OCI-LY7 (cell line): ENCODE results near the gene GRM1. TPM values are rescaled to one million over a fixed set of nuclear protein-coding genes. Genes with fewer than 3 reads are reported as not detected.

Experiments
- BruUV-seq: library from RNA; stranded (reverse); fragments of 400-500 nt; replicated peaks from 2 replicates; lab custom pipeline; 2021; lab: Mats Ljungman, UMichigan
- CTCF ChIA-PET: fragments of 300-600 bp; sonication (Branson Sonifier 250); formaldehyde crosslinking; loops from one replicate; lab custom pipeline; 2022; ENCODE audit warnings: antibody characterized with exemption; ENCODE audit not compliant: unreplicated experiment; lab: Charles Lee
- POLR2A ChIA-PET: fragments of 300-600 bp; sonication (Branson Sonifier 250); formaldehyde crosslinking; loops from one replicate; lab custom pipeline; 2022; ENCODE audit warnings: antibody characterized with exemption; lab: Charles Lee
- DNase-seq: peaks from one replicate; pipeline ENCODE4 v3.0.0-alpha.2; 2015; ENCODE audit warnings: low spot score
- H2AFZ ChIP-seq: fragments of 200-600 bp; sonication (generic), shearing (Covaris generic); 2 replicates; pipeline ENCODE4 v1.6.1; 2014; ENCODE audit warnings: mild to moderate bottlenecking, antibody characterized with exemption, low read length, moderate library complexity
- H3K27ac ChIP-seq: fragments of 200-600 bp; sonication (generic); 2 replicates; pipeline ENCODE4 v1.5.1; 2014; ENCODE audit warnings: mixed run types, low read depth, mild to moderate bottlenecking, moderate library complexity, low read length, inconsistent platforms; ENCODE audit not compliant: poor library complexity, severe bottlenecking
- H3K36me3 ChIP-seq: fragments of 200-600 bp; sonication (generic); 2 replicates; pipeline ENCODE4 v1.6.1; 2014; ENCODE audit warnings: mild to moderate bottlenecking, antibody characterized with exemption, low read length, moderate library complexity, mixed read lengths; ENCODE audit not compliant: insufficient read depth
- H3K4me1 ChIP-seq: fragments of 200-600 bp; sonication (generic); 2 replicates; pipeline ENCODE4 v1.5.1; 2014; ENCODE audit warnings: mild to moderate bottlenecking, low read length; ENCODE audit not compliant: insufficient read depth, poor library complexity, severe bottlenecking
- H3K4me2 ChIP-seq: fragments of 200-600 bp; sonication (generic); 2 replicates; pipeline ENCODE4 v1.6.1; 2014; ENCODE audit warnings: mild to moderate bottlenecking, low read length
- H3K4me3 ChIP-seq: fragments of 200-600 bp; sonication (generic); 2 replicates; pipeline ENCODE4 v1.5.1; 2014; ENCODE audit warnings: mild to moderate bottlenecking, low read depth, low read length; ENCODE audit not compliant: poor library complexity, severe bottlenecking
- H3K79me2 ChIP-seq: fragments of 200-600 bp; sonication (generic); 2 replicates; pipeline ENCODE4 v1.6.1; 2016; ENCODE audit warnings: low read depth, mild to moderate bottlenecking, low read length, moderate library complexity, mixed read lengths; ENCODE audit not compliant: insufficient read depth
- H3K9me2 ChIP-seq: fragments of 200-600 bp; sonication (generic); 2 replicates; pipeline ENCODE4 v1.6.1; 2016; ENCODE audit warnings: mild to moderate bottlenecking, low read length, mixed read lengths; ENCODE audit not compliant: insufficient read depth
- H3K9me3 ChIP-seq: fragments of 200-600 bp; sonication (generic); 2 replicates; pipeline ENCODE4 v1.6.1; 2014; ENCODE audit warnings: mild to moderate bottlenecking, mixed run types, low read length, mixed read lengths
- H4K20me1 ChIP-seq: fragments of 200-600 bp; sonication (generic); 2 replicates; pipeline ENCODE4 v1.6.1; 2014; ENCODE audit warnings: mild to moderate bottlenecking, antibody characterized with exemption, low read length, moderate library complexity, mixed read lengths; ENCODE audit not compliant: insufficient read depth
- CTCF ChIP-seq: fragments of 200-600 bp; sonication (generic); conservative IDR thresholded peaks from 2 replicates; pipeline ENCODE4 v1.5.1; 2014; ENCODE audit warnings: mild to moderate bottlenecking, antibody characterized with exemption, low read length, moderate library complexity, mixed read lengths
- EZH2phosphoT487 ChIP-seq: fragments of 200-600 bp; sonication (generic); IDR thresholded peaks from 2 replicates; pipeline ENCODE4 v1.6.1; 2018; ENCODE audit warnings: low read depth, borderline replicate concordance, mild to moderate bottlenecking, mixed run types, antibody characterized with exemption, low read length, moderate library complexity, mixed read lengths
- intact Hi-C: fragments of 100-400 bp; cut with micrococcal nuclease; formaldehyde crosslinking; loops from one replicate; pipeline ENCODE4 v1.10.0; 2022; ENCODE audit not compliant: unreplicated experiment
- total RNA-seq, 2 experiments: library from RNA; depleted of rRNA in 1 of 2; stranded (reverse); fragments of >200 nt in 1 of 2; shearing (Covaris generic) in 1 of 2; gene quantifications; 2 replicates each; pipeline ENCODE4 v1.2.3, GENCODE V29; 2014 to 2022

The GRM1 gene
- total RNA-seq, 2 experiments from 2014 or later = not detected

DNA sequence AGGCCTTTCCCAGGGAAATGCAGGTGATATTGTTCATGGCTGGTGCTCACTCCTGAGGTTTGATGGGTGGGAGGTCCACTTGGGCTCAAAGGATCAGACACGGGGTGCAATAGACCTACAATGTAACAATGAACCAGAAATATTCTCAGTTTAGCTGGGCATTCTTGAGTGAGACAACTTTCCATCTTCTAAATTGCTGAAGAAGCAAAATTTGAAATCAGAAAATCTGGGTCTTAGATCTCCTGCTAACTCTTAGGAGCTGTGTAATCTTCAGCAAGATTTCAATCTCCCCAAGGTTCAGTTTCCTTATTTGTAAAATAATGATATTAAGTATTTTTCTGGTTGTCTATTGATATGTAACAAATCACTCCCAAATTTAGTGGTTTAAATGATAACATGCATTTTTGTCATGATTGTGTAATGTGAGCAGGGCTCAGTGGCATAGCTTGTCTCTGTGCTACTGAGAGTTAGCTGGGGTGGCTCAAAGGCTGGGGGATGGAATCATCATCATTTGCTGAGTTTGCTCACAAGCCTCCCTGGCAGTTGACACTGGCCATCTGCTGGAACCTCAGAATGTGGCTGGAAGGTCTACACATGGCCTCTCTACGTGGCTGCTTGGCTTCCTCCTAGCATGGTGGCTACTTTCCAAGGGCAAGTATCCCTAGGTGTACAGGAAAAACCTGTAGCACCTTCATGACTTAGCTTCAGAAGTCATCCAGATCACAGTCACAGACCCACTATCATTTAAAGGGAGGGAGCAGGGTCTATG lies 98.8 kb downstream of the GRM1 start:
- ChIA-PET CTCF (no interaction called here), POLR2A (no interaction called here)
- BruUV-seq = no TSS peak
- H3K27ac ChIP-seq = no peak overlapping the region
- no peaks in the 10 kb centered on the region for H4K20me1 ChIP-seq
- H3K36me3 ChIP-seq = no peaks in the 10 kb centered on the region
- no peaks in the 10 kb centered on the region for H3K79me2 ChIP-seq
- no peaks in the 10 kb centered on the region for H3K9me2 ChIP-seq
- H3K9me3 ChIP-seq = no peaks in the 10 kb centered on the region
- TF ChIP-seq CTCF = no peak
- TF ChIP-seq EZH2phosphoT487 = no peak
- no peak overlapping the region for H3K4me2 ChIP-seq
- intact Hi-C loops = no loop called here
- DNase-seq = no peak
- no peak overlapping the region for H3K4me3 ChIP-seq
- no peaks in the 10 kb centered on the region for H3K4me1 ChIP-seq
- H2AFZ ChIP-seq = no peak overlapping the region

DNA sequence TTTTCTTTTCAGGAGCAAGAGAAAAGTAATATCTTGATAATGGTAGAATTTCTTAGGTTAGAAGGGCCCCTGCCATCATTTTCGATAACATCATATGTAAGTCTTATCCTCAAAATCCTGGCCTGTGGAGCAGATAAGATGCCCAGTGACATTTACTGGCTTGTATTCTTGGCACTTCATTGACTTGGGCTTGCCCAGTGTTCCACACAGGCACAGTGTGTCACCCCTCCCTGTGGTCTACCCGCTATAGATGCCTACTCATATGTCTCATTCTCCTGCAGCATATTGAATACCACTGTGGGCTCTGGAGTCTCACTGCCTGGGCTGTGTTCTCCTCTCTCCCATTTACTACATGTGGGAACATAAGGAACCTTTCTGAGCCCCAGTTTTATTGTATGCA lies 105.0 kb downstream of the GRM1 start:
- TF ChIP-seq CTCF (no peak), EZH2phosphoT487 (no peak)
- CTCF ChIA-PET = no interaction called here

DNA sequence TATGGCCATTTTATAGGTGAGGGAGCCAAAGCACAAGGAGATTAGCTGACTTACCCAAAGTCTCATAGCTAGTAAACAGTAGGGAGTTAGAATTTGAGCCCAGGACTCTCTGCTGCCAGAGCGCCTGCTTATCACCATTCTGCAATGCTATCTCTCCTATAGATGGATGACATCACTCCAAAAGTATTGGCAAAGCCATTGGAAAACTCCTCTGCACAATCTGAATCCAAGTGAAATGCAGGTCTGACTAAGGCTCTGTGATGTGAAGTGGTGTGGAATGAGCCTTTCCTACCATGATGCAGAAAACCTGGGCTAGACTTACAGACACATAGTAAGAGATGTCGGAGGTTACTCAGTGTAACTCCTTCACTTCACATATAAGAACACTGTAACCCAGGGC lies 106.3 kb downstream of the GRM1 start:
- H4K20me1 ChIP-seq = no peaks in the 10 kb centered on the region
- ChIA-PET POLR2A (no interaction called here), CTCF (no interaction called here)
- no TSS peak for BruUV-seq
- no peaks in the 10 kb centered on the region for H3K36me3 ChIP-seq
- TF ChIP-seq EZH2phosphoT487 = no peak
- TF ChIP-seq CTCF = no peak
- no peak overlapping the region for H3K4me3 ChIP-seq
- H3K4me1 ChIP-seq = no peaks in the 10 kb centered on the region
- intact Hi-C loops = no loop called here
- no peak overlapping the region for H2AFZ ChIP-seq
- no peak overlapping the region for H3K27ac ChIP-seq
- H3K9me2 ChIP-seq = no peaks in the 10 kb centered on the region
- H3K79me2 ChIP-seq = no peaks in the 10 kb centered on the region
- no peak for DNase-seq
- no peaks in the 10 kb centered on the region for H3K9me3 ChIP-seq
- H3K4me2 ChIP-seq = no peak overlapping the region

More for the DNA sequence above, 105.0 kb downstream of the GRM1 start:
- no peak for DNase-seq
- Histone ChIP-seq H3K27ac (no peak overlapping the region), H2AFZ (no peak overlapping the region), H3K4me2 (no peak overlapping the region), H3K79me2 (no peaks in the 10 kb centered on the region), H3K4me3 (no peak overlapping the region), H3K4me1 (no peaks in the 10 kb centered on the region), H4K20me1 (no peaks in the 10 kb centered on the region), H3K36me3 (no peaks in the 10 kb centered on the region), H3K9me3 (no peaks in the 10 kb centered on the region), H3K9me2 (no peaks in the 10 kb centered on the region)
- POLR2A ChIA-PET = interaction anchor here (0.6 kb wide), 1 partner anchor 82 kb away, joined by 3 read pairs; no protein-coding TSS in a partner anchor
- BruUV-seq = no TSS peak
- intact Hi-C loops = no loop called here
